ENCODE data around the gene TNRC6C.

The TNRC6C gene

DNA sequence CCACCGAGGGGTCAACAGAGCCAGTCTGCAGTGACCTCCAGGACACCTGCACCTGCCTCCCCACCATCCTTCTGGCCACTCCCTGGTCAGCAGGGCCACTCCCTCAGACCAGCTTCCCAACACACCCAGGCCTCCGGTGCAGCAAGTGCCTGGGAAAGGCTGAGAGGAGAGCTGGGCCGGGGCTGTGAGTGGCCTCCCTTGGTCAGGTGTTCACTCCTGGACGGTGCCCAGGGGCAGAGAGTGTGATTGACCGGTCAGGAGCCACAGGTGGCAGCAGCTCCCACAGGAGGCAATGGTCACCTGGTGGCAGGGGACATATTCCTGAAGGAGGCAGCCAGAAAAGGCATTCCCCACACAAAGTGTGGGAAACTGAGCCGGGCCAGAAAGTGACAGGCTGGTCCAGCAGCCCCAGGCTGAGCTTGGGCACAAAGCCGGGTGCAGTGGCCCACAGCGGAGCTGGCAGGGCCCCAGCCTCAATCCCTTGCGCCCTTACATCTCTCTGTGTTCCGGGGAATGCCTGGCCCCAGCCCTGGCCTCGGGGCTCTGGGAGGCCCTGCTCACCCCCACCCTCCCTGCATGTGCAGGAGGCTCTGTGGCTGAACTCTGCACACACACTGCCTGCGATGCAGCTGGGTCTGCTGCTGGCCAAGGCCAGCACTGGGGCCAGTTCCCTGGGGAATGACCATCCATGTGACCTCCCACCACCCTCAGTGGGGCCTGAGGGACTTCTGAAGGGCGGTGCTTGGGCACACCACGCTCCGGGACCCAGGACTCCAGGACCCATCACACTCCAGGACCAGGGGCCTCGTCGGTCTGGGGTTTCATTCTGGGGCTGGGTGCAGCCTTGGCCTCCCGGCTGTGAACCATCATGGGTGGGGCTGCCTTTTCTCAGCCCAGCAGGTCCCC, 186.5 kb downstream of the TNRC6C start:
- FAIRE-seq (no peak), DNase-seq (ENCODE audit: insufficient read length, low spot score) (no peak)

DNA sequence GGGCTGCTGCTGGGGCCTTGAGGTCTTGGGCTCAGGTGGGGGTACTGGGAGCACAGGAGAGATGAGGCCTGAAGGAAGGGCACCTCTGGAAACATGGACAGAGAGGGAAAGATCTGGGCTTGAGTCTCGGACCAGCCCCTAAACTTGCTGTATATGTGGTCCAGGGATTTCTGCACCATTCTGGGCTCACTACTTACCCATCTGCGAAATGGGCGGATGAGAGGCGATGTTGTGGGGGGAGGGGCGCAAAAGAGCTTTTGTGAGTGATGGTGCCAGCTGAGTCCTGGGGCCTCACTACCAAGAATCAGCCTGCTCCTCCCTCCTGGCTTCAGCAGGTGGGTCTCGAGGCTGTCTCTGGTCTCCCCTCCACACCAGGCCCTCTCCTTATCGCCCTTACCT, 188.0 kb downstream of the TNRC6C start:
- no peak for FAIRE-seq

DNA sequence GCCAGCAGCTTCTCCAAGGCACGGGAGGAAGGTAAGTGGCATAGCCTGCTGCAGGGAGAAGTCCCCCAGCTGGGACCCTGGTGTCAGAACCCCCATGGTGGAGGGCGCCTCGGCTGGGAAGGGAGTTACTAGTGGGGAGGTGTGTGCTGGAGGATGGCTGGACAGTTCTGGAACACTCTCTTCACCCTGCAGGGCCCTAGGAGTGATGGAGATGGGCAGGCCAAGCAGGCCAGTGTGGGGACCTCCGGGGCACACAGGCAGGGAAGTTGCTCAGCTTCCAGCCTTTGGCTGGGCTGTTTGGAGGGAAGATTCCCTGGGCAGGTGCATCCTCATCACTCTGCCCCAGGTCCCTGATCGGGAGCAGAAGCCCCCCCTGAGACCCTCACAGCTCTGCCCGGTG, 188.4 kb downstream of the TNRC6C start:
- FAIRE-seq (no peak), DNase-seq (ENCODE audit: insufficient read length, low spot score) (no peak)

More for the DNA sequence above, 188.0 kb downstream of the TNRC6C start:
- no peak for DNase-seq (ENCODE audit: insufficient read length, low spot score)

DNA sequence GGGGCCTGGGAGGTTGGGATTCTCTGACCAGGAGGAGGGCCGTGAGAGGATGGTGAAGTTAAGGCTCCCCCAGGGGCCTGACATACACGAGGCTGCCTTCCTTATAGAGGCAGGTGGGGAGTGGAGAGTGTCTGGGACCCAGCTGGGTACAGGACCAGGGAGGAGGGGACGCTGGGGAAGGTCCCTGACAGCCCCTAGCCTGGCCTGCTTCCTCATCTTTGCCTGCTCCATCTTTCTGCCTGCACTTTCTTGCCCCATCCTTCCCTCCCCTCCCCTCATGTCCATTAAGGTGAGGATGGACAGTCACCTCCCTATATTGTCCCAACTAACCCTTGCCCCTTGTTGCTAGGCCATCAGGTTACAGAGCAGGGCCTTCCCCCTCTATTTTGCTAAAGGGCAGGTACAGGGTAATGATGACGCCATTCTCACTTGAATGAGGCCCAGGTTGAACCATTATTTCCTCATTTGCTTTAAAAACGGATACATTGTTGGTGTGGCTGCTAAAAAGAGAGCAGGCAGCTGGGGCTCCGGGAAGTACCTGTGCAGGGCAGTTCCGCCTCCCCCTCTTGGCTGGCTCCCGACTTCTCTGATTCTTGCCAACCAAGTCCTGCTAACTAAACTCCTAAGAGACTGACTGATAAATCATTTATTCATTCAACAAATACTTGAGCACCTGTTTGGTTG, 189.0 kb downstream of the TNRC6C start:
- FAIRE-seq (no peak), DNase-seq (ENCODE audit: insufficient read length, low spot score) (no peak)

DNA sequence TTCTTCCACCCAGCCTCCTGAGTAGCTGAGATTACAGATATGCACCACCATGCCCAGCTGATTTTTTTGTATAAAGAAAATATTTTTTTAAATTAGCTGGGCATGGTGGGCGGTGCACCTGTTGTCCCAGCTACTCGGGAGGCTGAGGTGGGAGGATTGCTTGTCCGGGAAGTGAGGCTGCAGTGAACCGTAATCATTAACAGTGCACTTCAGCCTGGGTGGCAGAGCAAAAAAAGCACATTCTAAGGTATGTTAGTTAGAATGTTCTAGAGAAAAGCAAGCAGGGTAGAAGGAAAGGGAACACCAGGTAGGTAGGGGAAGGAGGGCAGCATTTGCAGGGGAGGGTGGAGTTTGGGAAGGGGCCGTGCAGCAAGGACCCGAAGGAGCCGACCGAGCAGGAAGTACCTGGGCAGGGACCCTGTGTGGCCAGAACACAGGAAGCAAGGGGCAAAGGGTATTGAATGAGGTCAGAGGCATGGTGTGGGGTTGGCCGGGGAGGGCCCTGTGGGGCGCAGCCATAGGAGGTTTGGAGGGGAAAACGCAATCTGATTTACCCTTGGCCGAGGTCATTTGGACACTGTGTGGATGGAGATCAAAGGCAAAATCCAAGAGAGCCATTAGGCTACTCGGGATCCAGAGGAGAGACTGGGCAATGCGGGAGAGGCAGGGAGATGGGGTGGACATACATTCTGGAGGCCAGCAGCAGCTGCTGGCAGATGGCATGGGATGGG, 189.9 kb downstream of the TNRC6C start:
- FAIRE-seq (no peak), DNase-seq (ENCODE audit: insufficient read length, low spot score) (no peak)

DNA sequence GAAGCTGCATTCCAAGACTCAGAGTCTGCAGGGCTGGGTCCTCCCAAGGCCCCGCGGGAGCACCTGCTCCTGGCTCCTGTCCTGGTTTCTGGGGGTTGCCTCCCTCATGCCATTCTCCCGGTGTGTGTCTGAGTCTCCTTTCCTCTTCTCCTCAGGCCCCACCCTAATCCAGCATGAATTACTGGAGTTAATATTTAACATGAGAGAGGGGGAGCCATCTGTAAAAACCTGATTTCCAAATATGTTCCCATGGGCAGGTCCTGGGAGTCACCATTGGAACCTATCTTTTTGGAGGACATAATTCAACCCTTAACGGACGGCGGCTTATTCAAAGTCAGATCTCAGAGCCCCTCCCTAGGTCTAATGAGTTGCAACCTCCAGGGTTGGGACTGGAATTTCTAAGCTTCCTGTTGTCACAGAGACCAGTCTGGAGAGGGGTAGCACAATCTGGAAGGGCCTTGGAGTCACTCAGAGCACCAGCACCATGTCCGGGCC, 193.1 kb downstream of the TNRC6C start:
- DNase-seq (ENCODE audit: insufficient read length, low spot score) (no peak), FAIRE-seq (no peak)

DNA sequence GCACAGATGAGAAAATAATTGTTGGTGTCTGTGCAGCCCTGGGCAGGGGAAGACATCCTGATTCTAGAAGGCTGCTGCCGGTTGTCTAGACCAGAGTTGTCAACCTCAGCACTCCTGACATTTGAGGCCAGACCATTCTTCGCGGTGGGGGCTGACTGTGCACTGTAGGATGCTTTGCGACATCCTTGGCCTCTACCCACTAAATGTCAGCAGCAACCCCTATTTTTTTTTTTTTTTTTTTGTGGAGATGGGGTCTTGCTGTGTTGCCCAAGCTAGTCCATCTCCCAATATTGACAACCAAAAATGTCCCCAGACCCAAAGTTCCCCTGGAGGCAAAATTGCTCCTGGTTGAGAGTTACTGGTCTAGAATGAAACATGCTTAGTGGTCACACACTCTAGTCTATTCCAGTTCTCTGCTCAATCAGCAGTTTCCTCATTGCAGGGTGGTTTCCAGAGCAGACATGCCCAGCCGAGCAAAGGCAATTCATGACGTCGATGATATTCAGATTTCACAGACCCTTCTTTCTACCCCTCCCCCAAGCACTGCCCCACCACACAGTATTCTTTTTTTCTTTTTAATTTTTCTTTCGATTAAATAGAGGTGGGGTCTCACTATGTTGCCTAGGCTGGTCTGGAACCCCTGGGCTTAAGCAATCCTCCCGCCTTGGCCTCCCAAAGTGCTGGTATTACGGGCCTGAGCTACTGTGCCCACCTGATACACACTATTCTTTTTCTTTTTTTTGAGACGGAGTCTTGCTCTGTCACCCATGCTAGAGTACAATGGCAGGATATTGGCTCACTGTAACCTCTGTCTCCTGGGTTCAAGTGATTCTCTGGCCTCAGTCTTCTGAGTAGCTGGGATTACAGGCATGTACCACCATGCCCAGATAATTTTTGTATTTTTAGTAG, 196.7 kb downstream of the TNRC6C start:
- DNase-seq (ENCODE audit: insufficient read length, low spot score) (no peak), FAIRE-seq (no peak)
